Smooth muscle cell of the brain vasculature (primary cell): ENCODE measurements around the gene RBBP8NL.

Experiments
- DNase-seq: peaks from one replicate; pipeline ENCODE4 v3.0.0-alpha.2; 2012; ENCODE audit warnings: low read depth, low spot score

The RBBP8NL gene

DNA sequence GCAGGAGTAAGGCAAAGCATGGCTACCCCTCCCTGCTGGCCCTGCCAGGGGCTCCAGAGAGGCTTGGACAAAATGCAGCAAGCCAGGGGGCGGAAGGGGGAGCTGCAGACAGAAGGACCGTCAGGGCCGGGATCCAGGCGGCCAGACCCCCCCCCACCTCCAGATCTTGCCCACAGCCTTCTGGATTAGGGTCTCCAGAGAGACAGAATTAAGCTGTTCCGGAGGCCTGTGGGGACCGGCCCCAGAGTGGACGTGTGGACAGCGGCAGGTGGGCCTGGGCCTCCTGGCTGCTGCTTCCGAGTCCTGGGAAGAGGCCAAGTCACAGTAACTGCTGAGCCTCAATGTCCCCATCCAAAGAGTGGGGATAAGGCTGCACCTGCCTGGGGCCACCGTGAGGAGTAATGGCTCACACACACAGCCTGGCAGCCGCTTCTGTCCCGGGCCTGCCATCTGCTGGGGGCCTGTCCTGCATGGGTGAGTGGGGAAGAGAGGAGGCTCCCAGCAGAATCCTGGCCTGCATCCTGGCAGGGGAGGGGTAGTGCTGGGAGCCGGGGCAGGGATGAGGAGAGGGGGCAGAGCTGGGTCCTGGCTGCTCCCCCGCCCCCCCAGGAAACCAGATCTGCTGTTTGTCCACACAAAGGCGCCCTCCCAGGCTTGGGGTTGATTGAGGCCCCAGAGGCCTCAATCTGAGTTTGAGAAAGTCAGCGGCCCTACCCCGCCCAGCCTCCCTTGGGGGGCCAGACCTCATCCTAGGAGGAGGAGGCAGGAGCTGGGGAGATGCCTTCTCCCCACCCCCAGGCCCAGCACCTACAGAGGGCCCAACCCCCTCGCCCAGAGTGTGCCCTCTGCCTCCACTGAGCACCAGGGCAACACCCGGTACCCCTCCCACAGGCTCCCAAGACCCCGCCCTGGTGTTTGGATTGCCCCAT lies 64.1 kb downstream of the RBBP8NL start:
- DNase-seq: no peak

DNA sequence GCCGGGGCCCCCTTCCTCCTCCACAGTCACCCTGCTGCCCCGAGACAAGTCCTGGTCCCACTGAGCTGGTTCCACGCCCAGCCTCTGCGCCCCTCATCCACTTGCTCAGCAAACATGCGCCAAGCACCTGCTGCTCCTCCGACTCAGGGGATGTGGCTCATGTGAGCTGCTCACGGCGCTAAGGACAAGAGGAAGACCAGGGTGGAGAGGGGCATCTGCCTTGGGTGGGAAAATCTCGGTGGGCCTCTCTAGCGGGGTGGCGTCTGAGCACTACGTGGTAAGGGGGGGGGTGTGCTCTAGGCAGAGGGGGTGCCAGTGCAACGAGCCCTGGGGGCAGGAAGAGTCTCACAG lies 64.8 kb downstream of the RBBP8NL start:
- no peak for DNase-seq

DNA sequence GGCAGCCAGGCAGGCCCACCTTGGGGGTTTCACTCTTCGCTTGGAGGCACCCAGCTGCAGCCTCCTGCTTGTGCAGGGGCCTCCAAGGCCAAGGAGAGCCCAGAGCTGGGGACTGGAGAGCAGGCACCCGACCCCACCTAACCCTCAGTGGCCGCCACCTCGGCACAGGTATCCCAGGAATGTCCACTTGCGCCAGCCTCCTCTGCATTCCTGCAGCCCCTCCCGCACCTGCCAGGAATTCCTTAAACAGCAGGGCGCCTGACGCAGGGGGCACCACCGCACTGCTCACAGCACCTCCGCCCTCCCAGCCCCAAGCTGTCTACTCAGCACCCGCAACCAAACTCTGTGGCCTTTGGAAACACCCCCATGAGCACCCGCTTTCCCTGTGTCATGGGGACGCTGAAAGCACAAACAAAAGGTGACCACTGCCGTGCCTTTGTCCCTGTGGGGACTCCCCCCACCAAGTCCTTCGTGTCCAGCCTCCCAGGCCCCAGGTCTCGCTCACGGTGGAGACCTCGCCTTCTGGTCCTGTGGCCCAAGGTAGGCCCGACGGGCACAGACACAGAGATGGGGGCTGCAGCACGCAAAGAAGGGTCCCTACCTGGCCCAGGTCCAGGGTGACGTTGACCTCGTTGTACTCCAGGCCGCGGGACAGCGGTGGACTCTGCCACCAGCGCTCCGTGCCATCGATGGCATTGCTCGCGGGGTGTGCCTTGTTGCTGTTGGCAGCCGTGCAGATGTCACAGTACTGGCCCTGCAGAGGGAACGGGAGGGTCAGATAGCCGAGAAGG lies 65.3 kb downstream of the RBBP8NL start:
- DNase-seq: no peak

DNA sequence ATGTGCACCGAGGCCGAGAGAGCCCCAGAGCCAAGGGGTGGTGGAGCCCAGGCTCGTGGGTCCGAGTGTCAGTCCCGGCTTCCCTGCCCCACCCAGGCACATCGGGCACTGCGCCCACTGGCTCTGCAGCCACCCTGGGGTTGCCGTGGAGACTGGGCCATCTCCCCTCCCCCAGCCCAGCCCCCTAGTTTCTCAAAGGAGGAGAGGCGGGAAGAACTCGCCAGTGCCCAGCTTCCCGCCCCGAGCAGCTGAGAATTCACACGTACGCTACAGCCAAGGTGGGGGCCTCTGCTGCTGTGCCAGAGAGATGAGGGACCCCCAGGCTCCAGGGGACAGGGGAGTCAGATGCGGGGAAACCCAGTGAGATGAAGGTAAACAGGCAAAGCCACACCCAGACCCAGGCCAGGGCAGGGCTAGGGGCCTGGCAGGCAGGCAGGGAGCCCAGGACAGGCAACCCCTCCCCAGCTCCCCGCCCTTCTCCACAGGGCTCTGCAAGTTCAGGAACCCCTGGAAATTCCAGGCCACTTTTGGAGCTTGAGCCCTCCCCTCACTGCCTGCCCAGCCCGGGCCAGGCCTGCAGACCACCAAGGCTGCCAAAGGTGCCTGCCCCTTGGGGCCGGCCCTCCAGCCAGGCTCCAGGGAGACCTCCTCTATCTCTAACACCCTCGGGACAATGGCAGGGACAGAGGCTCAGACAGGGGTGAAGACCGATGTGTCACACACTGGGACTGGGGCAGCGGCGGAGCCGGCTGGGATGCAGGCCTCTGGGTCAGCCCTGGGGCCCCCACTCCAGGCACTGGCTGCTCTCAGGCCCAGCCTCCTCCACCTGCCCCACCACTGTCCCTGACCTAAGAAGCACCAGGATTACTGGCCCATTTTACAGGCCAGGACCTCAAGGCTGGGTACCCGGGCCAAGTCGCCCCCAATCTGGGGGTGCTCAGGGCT lies 66.2 kb downstream of the RBBP8NL start:
- no peak for DNase-seq
